Activated CD4-positive, alpha-beta T cell treated with anti-CD3 and anti-CD28 coated beads, Interleukin-2, Interleukin-4, amounts not matched to agents 100 ng/mL and 50 ng/mL, durations not matched to agents 16 hours and 8 hours (primary cell): ENCODE data around the gene HOXA13.

Experiments used
- DNase-seq: peaks from one replicate; pipeline ENCODE4 v3.0.0-alpha.2; 2020; ENCODE audit warnings: low spot score

HOXA13 gene

DNA sequence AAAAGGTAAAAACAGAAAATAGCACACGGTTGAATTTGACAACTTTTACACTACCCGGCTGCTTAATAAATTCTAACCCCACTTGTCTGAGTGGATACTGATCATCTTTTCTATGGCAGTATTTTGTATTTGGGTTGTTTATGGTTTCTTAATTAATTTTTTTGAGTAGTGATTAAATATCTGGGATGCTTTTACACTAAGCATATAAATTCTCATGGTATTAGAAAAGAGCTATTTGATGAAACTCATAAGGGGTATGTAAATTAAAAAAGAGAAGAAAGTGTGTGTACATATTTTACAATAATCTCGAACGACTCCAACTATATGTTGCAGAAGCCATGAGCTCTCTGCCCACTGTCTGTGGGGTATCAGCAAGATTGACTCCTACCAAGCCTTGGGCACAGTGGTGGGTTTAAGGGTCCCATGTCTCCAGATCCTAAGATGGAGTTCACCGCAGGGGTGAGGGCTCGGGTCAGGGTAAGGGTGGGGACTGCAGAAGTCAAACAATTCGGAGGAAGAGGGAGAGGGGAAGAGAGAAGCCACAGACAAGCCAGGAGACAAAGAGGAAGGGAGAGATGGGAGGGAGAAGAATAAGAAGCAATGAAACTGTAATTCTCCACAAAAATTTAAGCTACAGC, 7.6 kb upstream of the HOXA13 start:
- no peak for DNase-seq

DNA sequence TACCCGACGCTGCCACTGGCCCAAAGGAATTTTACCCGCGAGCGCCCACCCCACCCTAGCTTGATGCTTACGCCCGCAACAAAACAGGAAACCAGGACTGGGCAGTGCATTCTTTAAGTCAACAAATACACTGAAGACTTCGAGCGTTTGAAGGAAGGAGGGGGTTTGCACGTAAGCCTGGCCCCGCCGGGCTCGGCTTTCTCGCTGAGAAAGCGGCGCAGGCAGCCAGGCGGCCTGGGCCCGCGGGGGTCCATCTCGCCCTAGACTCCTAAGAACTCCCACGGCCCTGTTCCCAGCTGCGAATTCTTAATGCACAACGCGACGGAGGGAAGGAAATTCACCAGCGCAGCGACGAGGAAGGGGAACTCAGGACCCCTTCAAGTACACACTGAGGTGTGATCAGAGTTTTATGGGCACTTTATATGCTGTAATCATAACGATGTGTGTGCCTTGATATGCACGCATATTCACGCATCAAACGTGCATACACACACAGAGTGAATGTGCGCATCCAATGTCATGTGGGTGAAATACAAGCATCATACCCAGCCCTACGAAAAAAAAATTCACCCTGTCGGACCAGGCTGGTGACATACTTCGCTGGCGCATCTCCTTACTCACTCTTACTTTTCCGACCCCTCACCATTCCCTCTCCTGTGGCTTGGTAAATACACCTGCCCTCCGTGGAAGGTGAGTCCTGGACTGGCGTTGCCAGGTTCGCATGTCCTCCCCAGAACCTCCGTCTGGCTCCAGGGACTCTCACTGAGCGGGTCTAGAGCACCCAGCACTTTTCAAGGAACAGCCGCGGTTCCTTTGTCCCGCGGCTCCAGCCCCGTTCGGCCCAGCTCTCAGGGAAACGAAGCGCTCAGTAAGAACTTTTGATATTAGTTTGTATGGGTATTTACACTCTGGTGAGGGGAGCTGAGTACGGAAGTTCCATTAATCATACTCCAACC, 5.7 kb upstream of the HOXA13 start:
- no peak for DNase-seq

DNA sequence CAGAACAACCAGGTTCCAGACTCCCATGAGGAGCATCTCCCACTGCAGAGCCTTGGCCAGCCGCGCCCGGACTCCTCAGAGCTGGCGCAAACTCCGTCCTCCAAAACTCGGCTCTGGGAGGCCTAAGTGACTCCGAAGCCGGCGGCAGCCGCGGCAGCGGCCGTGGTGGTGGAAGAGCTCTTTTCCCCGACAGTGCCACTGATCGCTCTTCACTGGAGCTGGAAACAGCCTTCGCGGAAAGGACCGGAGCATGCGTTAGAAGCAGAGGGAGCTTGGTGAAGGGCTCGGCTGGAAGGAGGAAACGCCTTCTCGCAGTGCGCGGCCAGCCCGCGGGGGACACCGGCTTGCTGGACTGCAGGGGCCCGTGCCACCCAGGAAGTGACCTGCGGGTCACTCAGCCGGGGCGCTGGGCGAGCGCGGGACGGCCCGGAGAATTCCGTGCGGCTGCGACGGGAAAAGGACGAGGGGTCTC, 5.0 kb upstream of the HOXA13 start:
- no peak for DNase-seq

DNA sequence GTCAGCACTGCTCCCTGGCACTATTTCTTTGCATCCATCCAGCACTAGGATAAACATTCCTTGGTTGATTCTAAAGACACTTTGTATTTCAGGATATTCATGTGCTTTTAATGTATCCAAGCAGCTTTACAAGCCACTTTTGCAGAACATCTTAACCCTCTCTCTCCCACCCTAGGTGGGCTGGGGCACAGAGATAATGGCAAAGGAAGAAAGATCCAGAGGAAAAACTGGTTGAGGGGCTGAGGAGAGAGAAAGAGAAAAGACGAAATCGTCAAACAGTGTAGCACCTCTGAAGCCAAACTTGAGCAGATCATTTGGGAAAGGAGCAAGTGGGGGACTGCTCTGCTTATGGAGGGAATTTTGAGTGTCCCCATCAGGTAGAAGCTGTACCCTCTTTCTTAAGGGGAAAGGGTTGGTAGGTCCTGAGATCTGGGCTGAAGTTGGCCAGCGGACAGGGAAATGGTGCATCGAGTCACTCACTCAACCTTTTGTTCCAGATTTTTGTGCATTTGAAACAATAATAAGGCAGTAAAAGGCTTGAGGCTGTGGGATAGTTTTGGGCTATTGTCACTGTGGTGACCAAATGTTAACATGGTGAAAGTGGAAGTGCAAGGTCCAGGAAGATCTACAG, 4.2 kb upstream of the HOXA13 start:
- no peak for DNase-seq

- DNase-seq: no peak
These were observed 3.6 kb upstream of the HOXA13 start for GRCh38 chr7:27203365-27203953.

GRCh38 chr7:27202862-27203134, 2.9 kb upstream of the HOXA13 start:
- no peak for DNase-seq

DNA sequence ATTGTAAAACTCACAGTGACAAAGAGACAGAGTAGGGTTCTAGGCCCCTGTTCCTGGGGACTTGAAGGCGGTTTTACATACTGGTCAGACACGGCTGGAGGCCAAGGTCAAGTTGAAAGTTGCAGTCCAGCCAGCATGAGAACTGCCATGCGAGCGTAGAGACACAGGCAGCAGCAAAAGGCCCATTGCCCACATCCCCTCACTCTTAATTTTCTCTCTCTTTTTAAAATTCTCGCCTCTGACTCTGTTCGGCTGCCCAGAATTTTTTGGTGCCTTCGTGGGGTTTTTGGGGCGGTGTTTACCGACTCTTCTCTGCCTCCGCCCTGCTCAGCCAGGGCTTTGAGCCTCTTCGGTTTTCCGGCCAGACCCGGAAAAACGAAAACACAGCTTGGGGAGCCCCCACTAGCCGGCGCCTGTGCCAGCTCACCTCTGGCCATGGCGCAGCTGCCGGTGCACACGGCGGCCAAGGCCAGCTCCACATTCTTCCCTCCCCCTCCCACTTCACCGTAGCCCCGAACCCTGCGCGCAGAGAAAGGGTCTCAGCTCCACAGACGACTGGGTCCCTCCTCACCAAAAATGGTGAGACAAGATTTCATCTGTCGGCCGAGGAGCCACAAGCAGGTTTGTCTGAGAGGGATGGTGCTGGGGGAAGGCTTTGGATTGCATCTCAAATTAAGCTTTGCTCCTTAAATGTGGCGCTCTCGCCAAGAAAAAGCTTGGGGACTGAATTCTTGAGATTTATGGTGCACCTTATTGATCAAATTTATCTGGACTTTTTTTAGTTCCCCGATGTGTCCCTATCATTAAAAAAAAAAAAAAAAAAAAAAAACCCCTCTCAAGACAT, 2.3 kb upstream of the HOXA13 start:
- DNase-seq: no peak

DNA sequence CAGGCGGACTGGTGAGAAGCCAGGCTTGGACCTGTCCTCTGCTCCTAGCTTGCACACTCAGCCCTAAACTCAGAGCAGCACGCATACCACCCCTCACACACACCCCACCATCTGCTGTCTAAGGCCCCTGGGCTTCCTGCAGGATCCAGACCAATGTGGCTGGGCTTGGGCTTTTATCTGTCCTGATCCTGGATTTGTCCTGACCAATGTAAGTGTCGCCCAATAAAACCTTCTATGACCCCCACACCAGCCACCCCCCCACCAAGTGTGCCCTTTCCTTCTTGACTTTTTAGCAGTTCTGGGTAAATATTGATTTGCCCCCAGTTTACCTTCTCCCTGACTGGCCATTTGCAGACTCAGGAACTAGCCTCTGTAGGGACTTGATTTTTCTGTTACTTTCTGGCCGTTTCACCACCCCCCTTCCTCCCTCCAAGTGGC, 1.7 kb upstream of the HOXA13 start:
- no peak for DNase-seq

GRCh38 chr7:27200761-27201579, 1.1 kb upstream of the HOXA13 start:
- no peak for DNase-seq

GRCh38 chr7:27198871-27199801, 755 bp downstream of the HOXA13 start:
- DNase-seq: no peak

DNA sequence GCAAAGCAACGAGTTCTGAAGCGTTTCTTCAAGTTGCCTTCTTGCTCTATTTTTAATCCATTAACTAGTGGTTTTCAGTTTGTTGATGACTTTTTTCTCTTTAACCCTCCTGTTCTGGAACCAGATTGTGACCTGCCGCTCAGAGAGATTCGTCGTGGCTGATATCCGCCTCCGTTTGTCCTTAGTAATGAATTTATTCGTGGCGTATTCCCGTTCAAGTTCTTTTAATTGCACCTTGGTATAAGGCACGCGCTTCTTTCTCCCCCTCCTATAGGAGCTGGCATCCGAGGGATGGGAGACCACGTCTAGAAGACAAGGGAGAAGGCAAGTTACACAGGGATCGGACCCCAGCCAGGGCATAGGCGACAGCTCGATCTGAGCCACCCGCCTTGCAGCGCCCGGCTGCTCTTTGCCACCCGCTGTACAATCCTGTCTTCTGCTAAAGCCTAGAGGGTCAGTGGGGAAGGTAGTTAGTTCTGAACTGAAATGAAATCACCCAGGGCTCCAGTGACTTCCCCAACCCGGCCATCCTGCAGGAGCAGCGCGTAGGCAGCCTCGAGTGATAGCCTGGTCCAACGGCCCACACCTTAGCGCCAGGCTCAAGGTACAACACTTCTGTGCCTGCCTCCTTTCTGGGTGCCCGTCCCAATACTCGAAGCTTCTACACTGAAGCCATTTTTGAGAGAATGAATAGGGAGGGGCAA, 1.6 kb downstream of the HOXA13 start:
- DNase-seq: no peak

- no peak for DNase-seq
These were observed 2.5 kb downstream of the HOXA13 start for GRCh38 chr7:27197137-27198042.

DNA sequence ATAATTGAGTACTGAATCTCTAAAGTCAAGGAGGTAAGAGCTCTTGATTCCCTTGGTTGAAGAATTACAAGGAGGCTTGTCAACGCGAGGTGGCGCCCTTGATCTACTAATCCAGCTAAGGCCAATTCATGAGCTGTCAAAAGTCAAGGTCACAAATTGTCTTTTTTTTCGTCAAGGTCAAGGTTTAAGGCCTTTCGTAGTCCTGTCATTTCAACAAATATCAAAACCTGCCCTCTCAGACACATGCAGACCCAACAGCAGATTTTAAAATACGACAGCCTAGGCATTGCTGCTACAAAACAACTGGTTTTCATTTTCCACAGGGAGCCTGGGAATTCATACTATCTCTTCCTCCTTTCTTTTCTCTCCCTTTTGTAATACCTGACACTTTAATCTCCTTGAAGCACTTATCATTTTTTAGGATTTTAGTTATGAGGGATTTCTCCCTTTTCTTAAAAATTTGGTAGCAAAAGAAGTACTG, 3.6 kb downstream of the HOXA13 start:
- DNase-seq: peak; percentile 78

DNA sequence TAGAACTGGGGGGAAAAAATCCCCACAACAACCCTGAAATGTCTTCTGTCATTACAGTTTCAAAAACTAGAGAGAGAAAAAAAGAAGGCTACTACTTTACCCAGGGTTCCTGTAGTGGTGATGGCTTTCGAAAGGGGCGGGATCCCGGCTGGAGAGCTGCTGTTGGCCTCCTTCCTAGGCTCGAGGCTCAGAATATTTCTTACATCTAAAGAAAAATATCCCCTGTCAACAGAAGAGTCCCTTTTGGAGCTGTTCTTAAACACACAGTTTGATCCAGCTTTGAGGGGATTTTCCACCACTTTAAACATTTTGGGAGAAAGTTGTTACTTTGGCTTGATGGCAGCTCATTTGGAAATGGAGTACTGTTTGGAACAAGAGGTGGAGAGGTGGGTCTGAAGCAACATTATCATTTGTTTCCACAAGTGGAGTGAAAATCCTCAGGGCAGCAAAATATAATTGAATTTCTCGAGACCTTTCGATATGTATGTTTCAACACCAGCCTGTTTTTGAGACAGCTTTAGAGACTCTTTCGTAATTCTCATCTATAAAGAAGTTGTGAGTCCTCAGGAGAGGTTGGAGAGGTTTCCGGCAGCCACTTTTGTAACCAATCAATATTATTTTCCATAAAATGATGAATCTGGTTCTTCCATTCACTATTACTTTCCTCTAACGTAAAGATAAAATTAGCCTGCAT, 5.1 kb downstream of the HOXA13 start:
- DNase-seq: no peak

DNA sequence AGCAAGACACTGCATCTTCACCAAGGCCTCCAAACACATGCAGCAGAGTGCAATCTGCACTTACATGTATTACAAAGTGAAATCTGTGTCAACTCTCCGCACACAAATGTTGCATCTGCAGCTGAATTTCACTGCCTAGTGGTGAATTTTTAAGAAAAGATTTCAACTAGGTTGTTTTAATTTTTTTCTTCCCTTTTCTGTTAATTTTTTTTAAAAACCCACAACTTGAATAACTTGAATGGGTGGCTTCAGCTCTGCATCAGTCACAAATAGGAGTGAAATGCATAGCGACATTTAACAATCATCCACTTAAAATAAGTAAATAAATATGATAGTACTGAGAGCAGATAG, 5.9 kb downstream of the HOXA13 start:
- no peak for DNase-seq

DNA sequence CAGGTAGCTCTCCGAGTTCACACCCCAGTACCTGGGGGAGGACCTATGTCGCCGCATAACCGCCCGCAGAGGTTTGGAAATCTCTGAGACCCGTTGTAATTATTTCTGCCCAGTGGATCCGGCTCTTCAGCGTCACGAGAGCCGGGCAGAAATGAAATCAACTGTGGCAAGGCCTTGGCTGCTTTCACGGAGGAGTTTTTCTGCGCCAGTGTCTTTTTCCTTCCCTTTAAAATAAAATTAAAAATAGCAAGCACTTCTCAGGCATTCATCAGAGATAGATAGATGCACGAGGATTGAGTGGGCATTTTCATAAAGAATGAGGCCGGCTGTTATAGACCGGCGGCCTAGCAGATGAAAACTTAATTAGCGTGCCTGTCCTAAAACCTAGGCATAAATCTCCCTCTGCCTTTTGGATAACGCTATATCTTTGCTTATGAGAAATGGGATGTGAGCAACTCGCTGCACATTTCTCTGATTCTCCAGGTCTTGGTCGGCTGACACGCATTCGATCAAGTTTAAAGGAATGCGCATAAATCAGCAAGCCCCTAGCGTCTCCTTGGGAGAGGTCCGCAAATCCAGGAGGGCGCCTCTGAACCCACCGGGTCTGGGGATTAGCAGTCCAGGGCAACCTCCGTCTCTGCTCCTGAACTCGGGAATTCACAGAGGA, 6.4 kb downstream of the HOXA13 start:
- no peak for DNase-seq
